Osteoblast (primary cell): ENCODE results near the gene ITGB5. TPM values are rescaled to one million over a fixed set of nuclear protein-coding genes. Genes with fewer than 3 reads are reported as not detected.
A peak's percentile ranks its signal among the peaks of the same experiment; 100 is the strongest.

Source experiments
- DNase-seq: peaks from one replicate; pipeline ENCODE4 v3.0.0; 2011; ENCODE audit warnings: low spot score, mixed read lengths; ENCODE audit not compliant: insufficient read length; ENCODE audit errors: missing footprints
- H2AFZ ChIP-seq: 2 replicates; pipeline ENCODE4 v1.6.0; 2011; ENCODE audit warnings: mild to moderate bottlenecking, low read length
- H3K27ac ChIP-seq: 2 replicates; pipeline ENCODE4 v1.5.1; 2011; ENCODE audit warnings: mild to moderate bottlenecking, low read depth, low read length, moderate library complexity
- H3K27me3 ChIP-seq: 2 replicates; pipeline ENCODE4 v1.6.0; 2012; ENCODE audit warnings: mild to moderate bottlenecking, control low read depth, inconsistent platforms, low read length, moderate library complexity; ENCODE audit not compliant: insufficient read depth
- H3K36me3 ChIP-seq: 2 replicates; pipeline ENCODE4 v1.5.1; 2011; ENCODE audit warnings: mild to moderate bottlenecking, low read length, control low read depth, moderate library complexity; ENCODE audit not compliant: insufficient read depth
- H3K4me1 ChIP-seq: 2 replicates; pipeline ENCODE4 v1.5.1; 2011; ENCODE audit warnings: mild to moderate bottlenecking, low read length, control low read depth, moderate library complexity; ENCODE audit not compliant: insufficient read depth
- H3K4me2 ChIP-seq: 2 replicates; pipeline ENCODE4 v1.6.0; 2011; ENCODE audit warnings: mild to moderate bottlenecking, low read length; ENCODE audit not compliant: insufficient read depth
- H3K4me3 ChIP-seq: fragments of 200-600 bp; sonication (generic); 3 replicates; pipeline ENCODE4 v1.5.1; 2012; ENCODE audit warnings: mild to moderate bottlenecking, low read length, inconsistent platforms; ENCODE audit not compliant: insufficient read depth
- H3K79me2 ChIP-seq: 2 replicates; pipeline ENCODE4 v1.6.0; 2012; ENCODE audit warnings: mild to moderate bottlenecking, low read length, control low read depth, inconsistent platforms; ENCODE audit not compliant: insufficient read depth
- H3K9me3 ChIP-seq: 2 replicates; pipeline ENCODE4 v1.5.1; 2011; ENCODE audit warnings: low read depth, low read length, control low read depth
- H4K20me1 ChIP-seq: 2 replicates; pipeline ENCODE4 v1.6.0; 2012; ENCODE audit warnings: mild to moderate bottlenecking, low read length, control low read depth; ENCODE audit not compliant: insufficient read depth
- CTCF ChIP-seq: IDR thresholded peaks from 2 replicates; pipeline ENCODE4 v1.5.1; 2011; ENCODE audit warnings: mild to moderate bottlenecking, low read depth, low read length, moderate library complexity; ENCODE audit errors: extremely low read depth
- total RNA-seq: library from RNA; depleted of rRNA; stranded (reverse); fragments of >200 nt; gene quantifications from 2 replicates; pipeline ENCODE4 v1.2.3, GENCODE V29; 2012

Gene ITGB5
- total RNA-seq, 1 donor, result 433 TPM

- peak overlapping the region; percentile 72 for H3K27ac ChIP-seq
- peaks cover 39% of the 10 kb centered on the region for H3K36me3 ChIP-seq
- peak; percentile 13 for TF ChIP-seq CTCF
- H3K27me3 ChIP-seq, result no peaks in the 10 kb centered on the region
- no peaks in the 10 kb centered on the region for H4K20me1 ChIP-seq
- H3K4me1 ChIP-seq, result peaks cover 37% of the 10 kb centered on the region
- no peak for DNase-seq
- no peak overlapping the region for H2AFZ ChIP-seq
- H3K9me3 ChIP-seq, result no peaks in the 10 kb centered on the region
- H3K4me2 ChIP-seq, result peak overlapping the region; percentile 26
- H3K79me2 ChIP-seq, result peaks cover 57% of the 10 kb centered on the region
- no peak overlapping the region for H3K4me3 ChIP-seq
These were observed 36.5 kb downstream of the ITGB5 start for GRCh38 chr3:124850633-124851032.

- H3K4me2 ChIP-seq, result peak overlapping the region; percentile 48
These were observed 37.0 kb downstream of the ITGB5 start for GRCh38 chr3:124850212-124850611.

GRCh38 chr3:124848300-124848699 lies 38.9 kb downstream of the ITGB5 start:
- Histone ChIP-seq H3K9me3 (no peaks in the 10 kb centered on the region), H3K79me2 (peaks cover 43% of the 10 kb centered on the region), H3K27me3 (no peaks in the 10 kb centered on the region), H3K4me2 (no peak overlapping the region), H2AFZ (no peak overlapping the region), H3K4me1 (peaks cover 47% of the 10 kb centered on the region), H3K36me3 (peaks cover 23% of the 10 kb centered on the region), H3K27ac (no peak overlapping the region), H3K4me3 (no peak overlapping the region), H4K20me1 (no peaks in the 10 kb centered on the region)
- no peak for DNase-seq
- TF ChIP-seq CTCF, result no peak

More at GRCh38 chr3:124850212-124850611, 37.0 kb downstream of the ITGB5 start:
- H3K4me1 ChIP-seq, result peaks cover 41% of the 10 kb centered on the region
- H4K20me1 ChIP-seq, result no peaks in the 10 kb centered on the region
- H3K27ac ChIP-seq, result peak overlapping the region; percentile 61
- no peak for TF ChIP-seq CTCF
- no peaks in the 10 kb centered on the region for H3K27me3 ChIP-seq
- DNase-seq, result no peak
- H2AFZ ChIP-seq, result no peak overlapping the region
- no peak overlapping the region for H3K4me3 ChIP-seq
- H3K36me3 ChIP-seq, result peaks cover 35% of the 10 kb centered on the region
- H3K79me2 ChIP-seq, result peaks cover 53% of the 10 kb centered on the region
- H3K9me3 ChIP-seq, result no peaks in the 10 kb centered on the region

GRCh38 chr3:124847863-124848262 lies 39.3 kb downstream of the ITGB5 start:
- Histone ChIP-seq H4K20me1 (no peaks in the 10 kb centered on the region), H3K27ac (no peak overlapping the region), H3K79me2 (peaks cover 44% of the 10 kb centered on the region), H2AFZ (no peak overlapping the region), H3K36me3 (peaks cover 27% of the 10 kb centered on the region), H3K9me3 (no peaks in the 10 kb centered on the region), H3K4me3 (no peak overlapping the region), H3K4me2 (no peak overlapping the region), H3K4me1 (peaks cover 47% of the 10 kb centered on the region), H3K27me3 (no peaks in the 10 kb centered on the region)
- no peak for DNase-seq
- no peak for TF ChIP-seq CTCF
